ENCODE measurements around the gene INKA2.

DNA sequence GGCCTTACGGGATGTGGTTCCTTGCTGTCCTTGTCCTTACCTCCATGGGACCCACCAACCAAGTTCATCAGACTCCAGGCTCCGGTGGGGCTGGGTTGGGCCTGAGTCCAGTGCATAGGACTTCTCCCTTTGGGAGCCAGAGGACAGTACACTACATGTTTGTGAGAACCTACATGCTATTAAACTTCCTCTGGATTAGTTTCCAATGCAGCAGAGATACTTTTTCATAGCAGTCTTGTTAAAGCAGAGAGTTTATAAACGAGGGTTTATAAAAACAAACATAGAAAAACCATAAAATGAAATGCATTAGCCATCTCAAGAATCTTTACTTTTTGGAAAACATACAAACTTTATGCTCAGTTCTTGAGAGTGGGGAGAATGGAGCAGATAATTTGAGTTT is 33.4 kb downstream of the INKA2 start:
- TF ChIP-seq CTCF (IDR thresholded peaks at IDR 0.05) (no peak), POLR2A (IDR thresholded peaks at IDR 0.05) (no peak), EP300 (IDR thresholded peaks at IDR 0.05) (no peak), POLR2AphosphoS5 (IDR thresholded peaks at IDR 0.05) (no peak)
